Mesodermal cell (in vitro differentiated cells): ENCODE measurements around the gene LINGO3.

Experiments
- H3K27ac ChIP-seq: 2 replicates; pipeline ENCODE4 v1.7.0; 2013; ENCODE audit warnings: mild to moderate bottlenecking, low read depth, low read length, moderate library complexity; ENCODE audit not compliant: severe bottlenecking
- H3K36me3 ChIP-seq: 2 replicates; pipeline ENCODE4 v1.7.1; 2013; ENCODE audit warnings: mild to moderate bottlenecking, low read length, moderate library complexity; ENCODE audit not compliant: control insufficient read depth, insufficient read depth
- H3K4me1 ChIP-seq: one replicate; pipeline ENCODE4 v1.7.1; 2013; ENCODE audit warnings: mild to moderate bottlenecking, low read length; ENCODE audit not compliant: insufficient read depth, control insufficient read depth, poor library complexity, severe bottlenecking
- H3K4me3 ChIP-seq: 2 replicates; pipeline ENCODE4 v1.7.0; 2013; ENCODE audit warnings: low read length, control low read depth, mild to moderate bottlenecking; ENCODE audit not compliant: insufficient read depth, poor library complexity, severe bottlenecking; ENCODE audit errors: extremely low read depth
- H3K9me3 ChIP-seq: 2 replicates; pipeline ENCODE4 v1.7.1; 2013; ENCODE audit warnings: mild to moderate bottlenecking, low read length, moderate library complexity; ENCODE audit not compliant: control insufficient read depth
- WGBS, 2 experiments: methylation state at CpG; one replicate each; pipeline ENCODE4 v1.1.5; 2013; ENCODE audit warnings: missing lambda C conversion rate in 2 of 2; ENCODE audit not compliant: insufficient coverage in 2 of 2; 5-methylcytosine and 5-hydroxymethylcytosine counted together

The LINGO3 gene

GRCh38 chr19:2315818-2316353 lies 7.9 kb upstream of the LINGO3 start:
- H3K4me3 ChIP-seq = no peak overlapping the region
- 36 to 37% methylated on average over 19 to 21 of the region's 22 CpGs for WGBS, 2 experiments
- no peak overlapping the region for H3K27ac ChIP-seq
- peaks cover 13% of the 10 kb centered on the region for H3K9me3 ChIP-seq
- peaks cover 9% of the 10 kb centered on the region for H3K4me1 ChIP-seq
- peaks cover 2% of the 10 kb centered on the region for H3K36me3 ChIP-seq

GRCh38 chr19:2315121-2315817 lies 7.3 kb upstream of the LINGO3 start:
- Histone ChIP-seq H3K36me3 (no peaks in the 10 kb centered on the region), H3K4me3 (no peak overlapping the region), H3K27ac (no peak overlapping the region), H3K4me1 (peaks cover 9% of the 10 kb centered on the region), H3K9me3 (peaks cover 13% of the 10 kb centered on the region)
- 88 to 94% methylated on average over 6 to 7 of the region's 7 CpGs for whole genome bisulfite sequencing, 2 experiments

- Histone ChIP-seq H3K27ac (no peak overlapping the region), H3K36me3 (no peaks in the 10 kb centered on the region), H3K4me1 (peaks cover 5% of the 10 kb centered on the region), H3K9me3 (peaks cover 13% of the 10 kb centered on the region), H3K4me3 (no peak overlapping the region)
- WGBS, 2 experiments = 55 to 66% methylated on average over 19 to 26 of the region's 28 CpGs
Measured at GRCh38 chr19:2312820-2313501, 5.0 kb upstream of the LINGO3 start.

GRCh38 chr19:2311093-2311492 lies 3.1 kb upstream of the LINGO3 start:
- Histone ChIP-seq H3K9me3 (peaks cover 13% of the 10 kb centered on the region), H3K36me3 (no peaks in the 10 kb centered on the region), H3K27ac (no peak overlapping the region), H3K4me1 (peaks cover 2% of the 10 kb centered on the region), H3K4me3 (no peak overlapping the region)
- 93 to 100% methylated on average over 2 to 3 of the region's 4 CpGs for WGBS, 2 experiments

- H3K36me3 ChIP-seq = no peaks in the 10 kb centered on the region
- H3K4me1 ChIP-seq = no peaks in the 10 kb centered on the region
- H3K9me3 ChIP-seq = peaks cover 4% of the 10 kb centered on the region
- WGBS, 2 experiments = 80 to 88% methylated on average over 11 to 14 of the region's 17 CpGs
- no peak overlapping the region for H3K27ac ChIP-seq
- H3K4me3 ChIP-seq = no peak overlapping the region
Measured at GRCh38 chr19:2309734-2310362, 1.9 kb upstream of the LINGO3 start.

GRCh38 chr19:2307518-2308012 lies 389 bp downstream of the LINGO3 start:
- no peaks in the 10 kb centered on the region for H3K36me3 ChIP-seq
- WGBS, 2 experiments = 69 to 73% methylated on average over 23 to 30 of the region's 33 CpGs
- no peaks in the 10 kb centered on the region for H3K9me3 ChIP-seq
- no peaks in the 10 kb centered on the region for H3K4me1 ChIP-seq
- H3K4me3 ChIP-seq = no peak overlapping the region
- no peak overlapping the region for H3K27ac ChIP-seq

GRCh38 chr19:2306971-2307370 lies 983 bp downstream of the LINGO3 start:
- no peaks in the 10 kb centered on the region for H3K9me3 ChIP-seq
- H3K27ac ChIP-seq = no peak overlapping the region
- H3K4me1 ChIP-seq = no peaks in the 10 kb centered on the region
- H3K4me3 ChIP-seq = no peak overlapping the region
- no peaks in the 10 kb centered on the region for H3K36me3 ChIP-seq
- 83 to 84% methylated on average over 14 to 17 of the region's 17 CpGs for WGBS, 2 experiments

GRCh38 chr19:2306281-2306806 lies 1.6 kb downstream of the LINGO3 start:
- WGBS, 2 experiments = 80% methylated on average over 15 of the region's 19 CpGs
- H3K27ac ChIP-seq = no peak overlapping the region
- no peaks in the 10 kb centered on the region for H3K36me3 ChIP-seq
- no peaks in the 10 kb centered on the region for H3K9me3 ChIP-seq
- H3K4me1 ChIP-seq = no peaks in the 10 kb centered on the region
- no peak overlapping the region for H3K4me3 ChIP-seq

- H3K27ac ChIP-seq = no peak overlapping the region
- no peak overlapping the region for H3K4me3 ChIP-seq
- no peaks in the 10 kb centered on the region for H3K9me3 ChIP-seq
- no peaks in the 10 kb centered on the region for H3K36me3 ChIP-seq
- 85 to 86% methylated on average over 9 to 10 of the region's 19 CpGs for WGBS, 2 experiments
- no peaks in the 10 kb centered on the region for H3K4me1 ChIP-seq
Measured at GRCh38 chr19:2305452-2306280, 2.3 kb downstream of the LINGO3 start.
